Right lobe of liver (tissue), 6 donors: ENCODE data around the gene SLC2A10. TPM values are rescaled to one million over a fixed set of nuclear protein-coding genes. Genes with fewer than 3 reads are reported as not detected.

Experiments used
- ATAC-seq, 4 donors: fragments of 200-7000 bp; cut with Tn5 transposase; one replicate each; pipeline ENCODE4 v1.9.1; 2020; ENCODE audit warnings: mild to moderate bottlenecking in 4 of 4, moderate library complexity in 4 of 4
- DNase-seq, 3 donors: peaks; one replicate each; pipeline ENCODE4 v3.0.0-alpha.2; 2020
- H3K27ac ChIP-seq, 3 donors: fragments of 200-600 bp; one replicate each; pipeline ENCODE4 v1.8.0; 2022
- H3K27me3 ChIP-seq, 2 donors: fragments of 200-600 bp; one replicate each; pipeline ENCODE4 v1.8.0; 2022
- H3K36me3 ChIP-seq, 4 donors: fragments of 200-600 bp; sonication (generic) in 1 of 4; one replicate each; pipeline versions ENCODE4 v1.5.1 to v1.8.0; 2017 to 2022; ENCODE audit warnings: control low read depth in 1 of 4
- H3K4me1 ChIP-seq, 4 donors: fragments of 200-600 bp; sonication (generic) in 1 of 4; one replicate each; pipeline versions ENCODE4 v1.5.1 to v1.8.0; 2017 to 2022; ENCODE audit warnings: control low read depth in 1 of 4
- H3K4me3 ChIP-seq, 3 donors: fragments of 200-600 bp; one replicate each; pipeline ENCODE4 v1.8.0; 2022
- H3K9me3 ChIP-seq, 4 donors: fragments of 200-600 bp; sonication (generic) in 1 of 4; one replicate each; pipeline versions ENCODE4 v1.5.1 to v1.8.0; 2017 to 2022; ENCODE audit warnings: control low read depth in 1 of 4
- POLR2A ChIP-seq: fragments of 450-650 bp; IDR thresholded peaks from one replicate; pipeline ENCODE4 v1.6.1; 2017; ENCODE audit warnings: antibody characterized with exemption, mild to moderate bottlenecking
- WGBS: methylation state at CpG from one replicate; pipeline ENCODE4 v1.1.6; 2018; ENCODE audit warnings: low coverage, low lambda C conversion rate; ENCODE audit not compliant: insufficient coverage; ENCODE audit errors: missing lambda C conversion rate; 5-methylcytosine and 5-hydroxymethylcytosine counted together
- intact Hi-C, 2 donors: fragments of 100-400 bp; cut with DNase I; formaldehyde crosslinking; loops; one replicate each; pipeline versions ENCODE4 v1.11.2 to v1.14.1; 2022
- total RNA-seq, 6 experiments: library from RNA; depleted of rRNA in 2 of 6; stranded (reverse); fragments of >200 nt in 2 of 6; fragmentation: NEBNext Ultra II Directional in 3 of 6; extraction: Animal tissue kit (Norgen Biotek cat#: 25700) in 3 of 6; gene quantifications; one replicate each; pipeline versions ENCODE4 v1.1.0 to v1.2.4, GENCODE V29; 2016 to 2023
- TF ChIP-seq, protein P1 (sequence below), 4 donors: fragments of 200-600 bp in 3 of 4; fragments of 450-650 bp in 1 of 4; IDR thresholded peaks; one replicate each; pipeline versions ENCODE4 v1.5.1 to v1.8.0; 2016 to 2022; ENCODE audit warnings: antibody characterized with exemption in 4 of 4, mild to moderate bottlenecking in 2 of 4
- donor health status: DM: no; HTN: yes; CAD: no.
- donor health status: DM: no; HTN: no; CAD: no.
- donor health status: DM: no; HTN: no; CAD: no.
- donor health status: DM: no; HTN: yes; CAD: no.
- donor health status: DM: no; HTN: yes; CAD: no.

Gene SLC2A10
- total RNA-seq, 6 experiments from 2014 or later = 35.4 to 47.3 (median 42.7) TPM

DNA sequence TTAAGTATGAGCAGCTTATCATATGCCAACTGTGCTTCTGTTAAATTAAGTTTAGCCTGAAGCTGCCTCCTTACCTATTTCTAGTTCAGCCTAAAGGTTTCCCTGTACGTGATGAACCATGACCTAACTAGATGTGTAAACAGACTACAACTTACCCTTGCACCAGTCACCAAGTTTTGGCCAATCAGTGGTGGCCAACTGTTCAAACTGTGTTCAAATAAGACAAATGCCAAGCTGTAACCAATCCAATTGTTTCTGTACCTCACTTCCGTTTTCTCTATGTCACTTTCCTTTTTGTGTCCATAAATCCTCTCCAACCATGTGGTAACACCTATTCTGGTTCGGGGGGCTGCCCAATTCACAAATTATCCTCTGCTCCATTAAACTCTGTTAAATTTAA lies 6.0 kb upstream of the SLC2A10 start:
- DNase-seq (peak in 2 of 3 donors; percentile 69 to 77), ATAC-seq (peak; percentile 76 to 80 (median 78))
- 19% methylated on average over 3 of the region's 3 CpGs for WGBS
- intact Hi-C loops = no loop called here
- no peaks in the 10 kb centered on the region for H3K36me3 ChIP-seq
- H3K4me3 ChIP-seq = no peak overlapping the region
- peak overlapping the region; percentile 77 to 94 (median 87) for H3K27ac ChIP-seq
- H3K27me3 ChIP-seq = no peaks in the 10 kb centered on the region
- H3K4me1 ChIP-seq = peaks cover 0 to 35% (median 17%) of the 10 kb centered on the region in 4 donors
- TF ChIP-seq, protein P1, sequence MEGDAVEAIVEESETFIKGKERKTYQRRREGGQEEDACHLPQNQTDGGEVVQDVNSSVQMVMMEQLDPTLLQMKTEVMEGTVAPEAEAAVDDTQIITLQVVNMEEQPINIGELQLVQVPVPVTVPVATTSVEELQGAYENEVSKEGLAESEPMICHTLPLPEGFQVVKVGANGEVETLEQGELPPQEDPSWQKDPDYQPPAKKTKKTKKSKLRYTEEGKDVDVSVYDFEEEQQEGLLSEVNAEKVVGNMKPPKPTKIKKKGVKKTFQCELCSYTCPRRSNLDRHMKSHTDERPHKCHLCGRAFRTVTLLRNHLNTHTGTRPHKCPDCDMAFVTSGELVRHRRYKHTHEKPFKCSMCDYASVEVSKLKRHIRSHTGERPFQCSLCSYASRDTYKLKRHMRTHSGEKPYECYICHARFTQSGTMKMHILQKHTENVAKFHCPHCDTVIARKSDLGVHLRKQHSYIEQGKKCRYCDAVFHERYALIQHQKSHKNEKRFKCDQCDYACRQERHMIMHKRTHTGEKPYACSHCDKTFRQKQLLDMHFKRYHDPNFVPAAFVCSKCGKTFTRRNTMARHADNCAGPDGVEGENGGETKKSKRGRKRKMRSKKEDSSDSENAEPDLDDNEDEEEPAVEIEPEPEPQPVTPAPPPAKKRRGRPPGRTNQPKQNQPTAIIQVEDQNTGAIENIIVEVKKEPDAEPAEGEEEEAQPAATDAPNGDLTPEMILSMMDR (IDR thresholded peaks at IDR 0.05) = no peak
- peak; percentile 54 for TF ChIP-seq POLR2A
- no peaks in the 10 kb centered on the region for H3K9me3 ChIP-seq

DNA sequence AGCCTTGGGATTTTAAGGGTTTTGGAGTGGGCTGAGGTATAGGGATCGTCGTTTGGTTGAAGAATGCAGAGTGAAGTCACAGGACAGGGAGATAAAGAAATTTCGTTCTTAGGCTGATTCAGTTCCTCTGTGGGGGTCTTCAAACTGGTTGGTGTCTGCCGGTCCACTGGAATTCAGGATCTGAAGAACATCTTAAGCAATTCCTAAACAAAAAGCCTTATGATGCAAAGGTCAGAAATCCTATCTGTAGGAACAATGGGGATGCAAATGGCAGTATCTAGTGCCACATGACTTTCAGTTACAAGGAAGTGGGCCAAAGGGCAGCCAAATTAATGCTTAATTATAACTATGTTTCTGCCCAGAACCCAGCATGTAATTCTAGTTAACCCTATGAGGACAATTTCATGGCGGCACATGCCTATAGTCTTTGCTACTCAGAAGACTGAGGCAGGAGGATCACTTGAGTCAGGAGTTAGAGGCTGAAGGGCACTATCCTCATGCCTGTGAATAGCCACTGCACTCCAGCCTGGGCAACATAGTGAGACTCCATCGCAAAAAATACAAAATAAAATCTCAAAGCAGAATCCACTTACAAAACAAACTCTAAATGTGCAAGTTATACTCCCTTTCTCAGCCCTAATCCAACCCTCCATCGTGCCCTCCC lies 4.6 kb upstream of the SLC2A10 start:
- DNase-seq (no peak), ATAC-seq (peak in 1 of 4 donors; percentile 2)
- H3K36me3 ChIP-seq = no peaks in the 10 kb centered on the region
- H3K4me1 ChIP-seq = peaks cover 0 to 39% (median 19%) of the 10 kb centered on the region in 4 donors
- H3K4me3 ChIP-seq = peak overlapping the region; percentile 10 to 36 (median 34)
- intact Hi-C loops = no loop called here
- no peaks in the 10 kb centered on the region for H3K9me3 ChIP-seq
- TF ChIP-seq, protein P1 (IDR thresholded peaks at IDR 0.05) = no peak
- TF ChIP-seq POLR2A = no peak
- WGBS = 51% methylated on average over 6 of the region's 7 CpGs
- H3K27me3 ChIP-seq = no peaks in the 10 kb centered on the region
- peak overlapping the region; percentile 77 to 94 (median 87) for H3K27ac ChIP-seq

DNA sequence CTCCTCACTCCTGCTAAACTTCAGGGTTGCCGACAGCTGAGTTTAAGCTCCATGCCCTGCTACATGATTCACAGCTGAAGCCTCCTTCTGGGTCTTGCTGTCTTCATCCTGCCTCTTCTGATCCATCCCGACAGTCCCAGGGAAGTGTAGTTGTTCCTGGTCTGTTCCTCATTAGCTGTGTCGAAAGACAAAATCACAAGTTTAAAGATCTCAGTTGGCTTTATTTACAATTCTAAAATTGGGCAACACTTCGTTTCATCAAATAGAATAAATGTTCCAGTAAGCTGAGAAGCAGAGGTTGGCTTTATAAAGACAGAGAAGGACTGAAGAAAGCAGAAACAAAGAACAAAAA lies 4.1 kb upstream of the SLC2A10 start:
- no peak for DNase-seq
- TF ChIP-seq, protein P1 (IDR thresholded peaks at IDR 0.05) = no peak
- peak; percentile 84 for TF ChIP-seq POLR2A
- WGBS = 22% methylated on average over 4 of the region's 4 CpGs

DNA sequence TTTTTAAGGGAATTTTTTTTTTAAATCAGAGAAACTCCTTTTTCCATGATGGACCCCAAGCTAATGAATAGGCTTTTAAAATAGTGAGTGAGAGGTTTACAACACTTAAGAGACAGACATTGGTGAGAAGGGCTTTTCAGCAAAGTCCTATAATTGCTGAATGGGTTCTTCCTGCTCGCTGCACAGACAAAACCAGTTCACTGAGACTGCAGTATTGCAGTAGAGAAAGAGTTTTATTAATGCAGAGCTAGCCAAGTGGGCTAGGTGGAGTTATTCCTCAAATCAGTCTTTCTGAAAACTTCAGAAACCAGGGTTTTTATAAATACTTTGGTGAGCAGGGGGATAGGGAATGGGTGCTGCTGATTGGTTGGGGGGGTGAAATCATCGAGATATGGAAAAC lies 3.2 kb upstream of the SLC2A10 start:
- H3K4me1 ChIP-seq = peaks cover 0 to 49% (median 24%) of the 10 kb centered on the region in 4 donors
- peak overlapping the region; percentile 77 to 94 (median 87) for H3K27ac ChIP-seq
- DNase-seq (no peak), ATAC-seq (no peak)
- WGBS = 94% methylated on average over 2 of the region's 2 CpGs
- no peaks in the 10 kb centered on the region for H3K36me3 ChIP-seq
- H3K4me3 ChIP-seq = no peak overlapping the region
- TF ChIP-seq, protein P1 (IDR thresholded peaks at IDR 0.05) = no peak
- no peak for TF ChIP-seq POLR2A
- no peaks in the 10 kb centered on the region for H3K9me3 ChIP-seq
- intact Hi-C loops = no loop called here
- no peaks in the 10 kb centered on the region for H3K27me3 ChIP-seq

More for the DNA sequence above, 4.1 kb upstream of the SLC2A10 start:
- Histone ChIP-seq H3K27me3 (no peaks in the 10 kb centered on the region), H3K36me3 (no peaks in the 10 kb centered on the region), H3K27ac (peak overlapping the region; percentile 77 to 94 (median 87)), H3K4me1 (peaks cover 0 to 40% (median 20%) of the 10 kb centered on the region in 4 donors), H3K9me3 (no peaks in the 10 kb centered on the region), H3K4me3 (peak overlapping the region; percentile 10 to 36 (median 34))
- intact Hi-C loops = no loop called here
- peak; percentile 48 to 61 (median 52) for ATAC-seq
